Skeletal muscle satellite cell (primary cell): Measurements from ENCODE around the gene PROK1.

ENCODE experiments used
- H3K27me3 ChIP-seq: 2 replicates; pipeline ENCODE4 v1.7.0; 2013; ENCODE audit warnings: low read length; ENCODE audit not compliant: control insufficient read depth, insufficient read depth
- H3K36me3 ChIP-seq: 2 replicates; pipeline ENCODE4 v1.7.0; 2013; ENCODE audit warnings: mild to moderate bottlenecking, control low read depth, low read length; ENCODE audit not compliant: insufficient read depth
- H3K4me1 ChIP-seq: 2 replicates; pipeline ENCODE4 v1.7.0; 2013; ENCODE audit warnings: low read length; ENCODE audit not compliant: control insufficient read depth, insufficient read depth
- H3K4me2 ChIP-seq: 2 replicates; pipeline ENCODE4 v1.7.0; 2013; ENCODE audit warnings: mild to moderate bottlenecking, low read length
- H3K4me3 ChIP-seq: 2 replicates; pipeline ENCODE4 v1.7.0; 2013; ENCODE audit warnings: low read length
- H3K9ac ChIP-seq: 2 replicates; pipeline ENCODE4 v1.7.0; 2013; ENCODE audit warnings: mild to moderate bottlenecking, low read depth, low read length, moderate library complexity
- H3K9me3 ChIP-seq: replicated peaks from 2 replicates; pipeline ENCODE4 v1.7.0; 2013; ENCODE audit warnings: mild to moderate bottlenecking, control low read depth, low read length

PROK1 gene

DNA sequence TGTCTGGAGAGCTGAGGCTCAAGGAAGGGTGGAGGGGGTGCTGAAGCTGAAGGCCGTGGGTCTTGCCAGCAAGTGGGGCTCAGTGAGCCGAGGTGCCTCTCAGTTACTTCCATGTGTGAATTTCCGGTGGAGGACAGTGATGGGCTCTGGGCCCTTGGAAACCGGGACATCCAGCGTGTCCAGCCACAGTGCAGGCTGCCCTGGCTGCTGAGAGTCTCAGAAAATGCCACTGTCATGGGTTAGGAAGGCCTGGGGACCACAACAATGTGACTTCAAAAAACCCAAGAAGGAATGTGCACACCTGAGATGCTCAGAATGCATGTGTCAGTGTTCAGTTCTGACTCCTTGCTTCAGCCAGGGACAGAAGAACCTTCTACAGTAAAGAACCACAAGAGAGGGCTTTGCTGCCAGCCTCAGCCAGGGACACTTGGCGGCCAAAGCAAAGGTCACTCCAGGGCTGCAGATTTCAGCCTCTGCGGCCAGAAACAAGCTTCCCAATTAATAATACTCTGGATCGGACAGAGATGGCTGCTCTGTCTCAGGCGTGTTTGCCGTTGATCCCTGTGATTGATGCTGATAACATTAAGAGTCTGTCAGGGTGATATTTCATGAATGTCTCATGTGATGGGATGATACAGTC, 30.8 kb upstream of the PROK1 start:
- Histone ChIP-seq H3K4me2 (no peak overlapping the region), H3K36me3 (no peaks in the 10 kb centered on the region), H3K9me3 (no peaks in the 10 kb centered on the region), H3K9ac (no peak overlapping the region), H3K4me1 (peaks cover 3% of the 10 kb centered on the region), H3K27me3 (peaks cover 12% of the 10 kb centered on the region), H3K4me3 (no peak overlapping the region)

GRCh38 chr1:110420874-110421793, 29.8 kb upstream of the PROK1 start:
- H3K36me3 ChIP-seq = no peaks in the 10 kb centered on the region
- H3K9ac ChIP-seq = no peak overlapping the region
- H3K9me3 ChIP-seq = no peaks in the 10 kb centered on the region
- H3K27me3 ChIP-seq = peaks cover 21% of the 10 kb centered on the region
- H3K4me2 ChIP-seq = no peak overlapping the region
- peaks cover 5% of the 10 kb centered on the region for H3K4me1 ChIP-seq
- H3K4me3 ChIP-seq = no peak overlapping the region

DNA sequence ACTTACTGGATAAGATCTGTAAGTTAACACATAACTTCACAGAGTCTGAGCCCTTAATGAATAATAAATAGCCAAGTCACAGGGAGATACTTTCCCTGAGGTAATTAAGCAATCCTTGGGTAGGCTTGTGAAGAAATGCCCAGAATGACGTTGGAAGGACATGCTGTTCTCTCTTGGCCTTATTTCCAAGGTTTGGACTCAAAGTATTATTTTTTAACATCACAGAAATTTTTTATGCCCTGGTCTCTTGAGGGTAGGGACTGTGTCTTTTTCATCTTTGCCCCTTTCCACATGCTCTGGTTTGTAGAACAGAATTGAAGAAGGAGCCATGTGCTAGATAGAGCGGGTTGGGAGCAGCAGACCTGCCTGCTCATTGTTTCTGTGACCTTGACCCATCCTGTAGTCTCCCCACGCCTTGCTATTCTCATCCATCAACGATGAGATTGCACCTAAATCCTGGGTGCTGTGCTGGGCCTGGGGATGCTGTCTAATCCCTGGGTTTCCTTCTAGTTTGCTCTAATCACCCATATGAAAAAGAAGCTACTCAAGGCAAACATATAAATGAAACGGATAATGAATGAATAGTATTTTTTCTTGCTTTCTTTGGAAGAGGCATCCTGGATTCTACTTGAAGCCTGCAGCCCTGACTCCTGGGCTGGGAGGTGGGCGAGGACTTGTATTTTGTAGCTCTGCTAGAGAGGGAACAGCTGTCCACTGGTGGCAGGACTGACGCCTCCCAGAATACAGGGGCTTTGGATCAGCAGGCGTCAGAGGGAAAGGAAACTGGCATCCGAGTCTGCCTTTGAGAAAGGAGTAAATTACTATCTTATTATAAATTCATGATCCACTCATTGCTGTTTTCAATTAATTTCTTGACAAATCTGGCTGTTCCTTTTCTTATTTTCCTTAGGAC, 26.0 kb upstream of the PROK1 start:
- no peak overlapping the region for H3K4me3 ChIP-seq
- no peaks in the 10 kb centered on the region for H3K36me3 ChIP-seq
- H3K9ac ChIP-seq = no peak overlapping the region
- peaks cover 5% of the 10 kb centered on the region for H3K4me1 ChIP-seq
- H3K9me3 ChIP-seq = no peaks in the 10 kb centered on the region
- H3K27me3 ChIP-seq = peaks cover 42% of the 10 kb centered on the region
- no peak overlapping the region for H3K4me2 ChIP-seq

DNA sequence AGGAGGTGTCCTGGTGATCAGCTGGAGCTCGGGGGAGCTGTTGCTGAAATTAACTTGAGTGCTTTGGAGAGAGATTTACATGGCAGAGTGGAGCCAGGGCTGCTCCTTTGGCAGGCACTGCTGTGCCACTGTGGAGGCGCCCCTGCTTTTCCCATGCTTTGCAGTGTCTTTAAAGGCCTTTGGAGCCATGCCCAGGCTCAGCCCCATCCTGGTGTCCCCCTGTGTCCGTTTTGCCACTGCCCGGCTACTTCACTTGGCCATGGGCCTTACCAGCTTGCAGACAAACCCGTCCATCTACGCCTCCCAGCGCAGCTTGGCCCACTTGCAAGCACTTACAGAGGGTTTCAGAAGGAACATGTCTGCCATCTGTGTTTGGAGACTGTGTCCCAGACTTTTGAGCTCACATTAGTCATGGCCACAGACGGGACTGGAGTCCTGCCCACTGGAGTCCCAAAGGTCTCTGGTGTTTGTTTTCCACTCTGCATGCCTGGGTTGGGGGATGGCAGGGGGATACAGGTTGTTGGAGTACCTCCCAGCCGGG, 25.3 kb upstream of the PROK1 start:
- Histone ChIP-seq H3K4me1 (peaks cover 5% of the 10 kb centered on the region), H3K9me3 (no peaks in the 10 kb centered on the region)

GRCh38 chr1:110426854-110427253, 24.1 kb upstream of the PROK1 start:
- Histone ChIP-seq H3K4me1 (peaks cover 2% of the 10 kb centered on the region), H3K4me3 (no peak overlapping the region), H3K9ac (no peak overlapping the region), H3K9me3 (no peaks in the 10 kb centered on the region), H3K27me3 (peaks cover 61% of the 10 kb centered on the region), H3K36me3 (no peaks in the 10 kb centered on the region), H3K4me2 (no peak overlapping the region)

More for the DNA sequence above, 25.3 kb upstream of the PROK1 start:
- H3K4me2 ChIP-seq = no peak overlapping the region
- H3K9ac ChIP-seq = no peak overlapping the region
- no peaks in the 10 kb centered on the region for H3K36me3 ChIP-seq
- peaks cover 49% of the 10 kb centered on the region for H3K27me3 ChIP-seq
- no peak overlapping the region for H3K4me3 ChIP-seq

- no peak overlapping the region for H3K4me3 ChIP-seq
- no peaks in the 10 kb centered on the region for H3K9me3 ChIP-seq
- H3K36me3 ChIP-seq = no peaks in the 10 kb centered on the region
- H3K4me1 ChIP-seq = peaks cover 2% of the 10 kb centered on the region
- peaks cover 71% of the 10 kb centered on the region for H3K27me3 ChIP-seq
- H3K4me2 ChIP-seq = no peak overlapping the region
- no peak overlapping the region for H3K9ac ChIP-seq
Measured at GRCh38 chr1:110428946-110429345, 22.0 kb upstream of the PROK1 start.

DNA sequence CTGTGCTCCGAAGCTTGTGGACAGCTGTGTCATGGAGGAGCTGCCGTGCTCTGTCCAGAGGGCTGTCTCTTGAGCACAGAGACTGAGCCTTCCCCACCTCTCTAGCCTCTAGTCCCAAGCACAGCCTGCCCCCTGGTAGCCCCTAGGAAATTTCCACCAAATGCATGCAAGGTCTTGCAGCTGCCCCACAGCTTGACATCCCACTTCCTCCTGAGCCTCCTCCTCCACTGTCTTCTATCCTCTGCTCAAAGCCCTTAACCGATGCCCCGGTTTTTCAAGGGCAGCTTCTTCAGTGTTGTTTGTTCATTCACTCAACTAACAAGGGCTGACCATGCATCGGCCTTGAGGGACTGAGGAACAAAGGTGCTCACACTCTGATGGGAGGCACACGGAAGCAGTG, 20.6 kb upstream of the PROK1 start:
- H3K4me2 ChIP-seq = no peak overlapping the region
- H3K36me3 ChIP-seq = no peaks in the 10 kb centered on the region
- H3K4me3 ChIP-seq = no peak overlapping the region
- no peaks in the 10 kb centered on the region for H3K9me3 ChIP-seq
- H3K27me3 ChIP-seq = peaks cover 74% of the 10 kb centered on the region
- H3K4me1 ChIP-seq = peaks cover 2% of the 10 kb centered on the region
- H3K9ac ChIP-seq = no peak overlapping the region

DNA sequence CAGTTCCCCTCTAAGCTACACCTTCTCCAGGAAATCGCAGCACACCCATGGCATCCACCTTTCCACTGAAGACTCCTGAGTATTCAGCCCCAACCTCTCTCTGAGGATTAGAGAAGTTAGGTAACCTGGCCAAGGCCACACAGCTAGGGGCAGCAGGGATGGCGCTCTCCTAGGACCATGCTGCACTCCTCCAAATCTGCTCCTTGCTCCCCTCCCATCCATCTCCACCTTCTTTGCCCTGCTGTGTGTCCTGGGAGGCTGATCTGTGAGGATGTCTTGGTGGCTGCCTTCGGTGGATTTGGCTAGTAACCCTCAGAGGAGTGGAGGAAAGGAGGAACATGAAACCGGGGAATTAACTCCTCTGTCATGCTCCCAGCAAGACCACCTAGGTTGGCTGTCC, 20.0 kb upstream of the PROK1 start:
- no peak overlapping the region for H3K4me2 ChIP-seq
- H3K9me3 ChIP-seq = no peaks in the 10 kb centered on the region
- H3K9ac ChIP-seq = no peak overlapping the region
- H3K4me1 ChIP-seq = peaks cover under 1% of the 10 kb centered on the region
- H3K36me3 ChIP-seq = no peaks in the 10 kb centered on the region
- H3K4me3 ChIP-seq = no peak overlapping the region
- peaks cover 74% of the 10 kb centered on the region for H3K27me3 ChIP-seq

- H3K4me3 ChIP-seq = no peak overlapping the region
- H3K36me3 ChIP-seq = no peaks in the 10 kb centered on the region
- H3K4me2 ChIP-seq = no peak overlapping the region
- H3K9me3 ChIP-seq = no peaks in the 10 kb centered on the region
- no peaks in the 10 kb centered on the region for H3K4me1 ChIP-seq
- peaks cover 74% of the 10 kb centered on the region for H3K27me3 ChIP-seq
- H3K9ac ChIP-seq = no peak overlapping the region
Measured at GRCh38 chr1:110433213-110433612, 17.7 kb upstream of the PROK1 start.

DNA sequence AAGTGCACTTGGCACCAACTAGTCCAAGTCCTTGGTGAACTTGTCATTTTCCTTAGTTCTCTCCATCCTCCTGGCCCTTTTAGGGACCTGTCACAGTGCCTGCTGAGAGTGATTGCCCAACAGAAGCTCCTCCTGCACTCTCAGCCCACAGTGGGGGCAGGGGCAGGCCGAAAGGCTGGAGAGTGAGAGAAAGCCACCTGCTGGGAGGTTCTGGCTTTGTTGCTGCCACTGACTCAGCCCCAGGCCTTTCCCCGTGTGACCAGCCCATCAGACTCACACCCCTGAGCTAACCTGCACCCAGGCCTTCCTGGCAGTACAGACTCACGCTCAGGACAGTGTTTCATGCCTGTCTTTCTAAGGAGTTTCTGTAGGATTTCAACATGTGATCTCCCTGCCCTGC, 17.1 kb upstream of the PROK1 start:
- Histone ChIP-seq H3K4me3 (no peak overlapping the region), H3K4me1 (no peaks in the 10 kb centered on the region), H3K9me3 (no peaks in the 10 kb centered on the region), H3K9ac (no peak overlapping the region), H3K27me3 (peaks cover 77% of the 10 kb centered on the region), H3K36me3 (no peaks in the 10 kb centered on the region), H3K4me2 (no peak overlapping the region)

DNA sequence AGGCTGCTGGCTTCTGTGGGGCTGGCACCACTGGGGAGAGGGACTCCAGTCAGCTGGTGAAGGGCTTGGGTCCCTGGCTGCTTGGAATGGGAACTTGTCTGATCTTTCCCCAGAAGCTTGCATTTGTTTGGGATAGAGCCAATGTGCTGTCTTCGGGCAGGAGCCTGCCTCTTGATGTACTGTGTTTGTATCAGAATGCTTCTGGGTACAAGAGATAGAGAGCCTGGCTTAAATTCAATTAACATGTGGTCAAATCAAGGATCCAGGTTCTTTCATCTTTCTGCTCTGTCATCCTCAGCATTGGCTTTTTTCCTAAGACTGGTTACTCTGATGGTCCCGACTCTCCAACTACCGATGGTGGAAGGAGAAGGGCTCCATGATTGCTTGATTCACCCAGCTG, 16.0 kb upstream of the PROK1 start:
- H3K9ac ChIP-seq = no peak overlapping the region
- H3K9me3 ChIP-seq = no peaks in the 10 kb centered on the region
- H3K27me3 ChIP-seq = peaks cover 78% of the 10 kb centered on the region
- H3K4me2 ChIP-seq = no peak overlapping the region
- H3K4me1 ChIP-seq = no peaks in the 10 kb centered on the region
- H3K36me3 ChIP-seq = no peaks in the 10 kb centered on the region
- H3K4me3 ChIP-seq = no peak overlapping the region
